ENCODE measurements around the gene LRMDA.

DNA sequence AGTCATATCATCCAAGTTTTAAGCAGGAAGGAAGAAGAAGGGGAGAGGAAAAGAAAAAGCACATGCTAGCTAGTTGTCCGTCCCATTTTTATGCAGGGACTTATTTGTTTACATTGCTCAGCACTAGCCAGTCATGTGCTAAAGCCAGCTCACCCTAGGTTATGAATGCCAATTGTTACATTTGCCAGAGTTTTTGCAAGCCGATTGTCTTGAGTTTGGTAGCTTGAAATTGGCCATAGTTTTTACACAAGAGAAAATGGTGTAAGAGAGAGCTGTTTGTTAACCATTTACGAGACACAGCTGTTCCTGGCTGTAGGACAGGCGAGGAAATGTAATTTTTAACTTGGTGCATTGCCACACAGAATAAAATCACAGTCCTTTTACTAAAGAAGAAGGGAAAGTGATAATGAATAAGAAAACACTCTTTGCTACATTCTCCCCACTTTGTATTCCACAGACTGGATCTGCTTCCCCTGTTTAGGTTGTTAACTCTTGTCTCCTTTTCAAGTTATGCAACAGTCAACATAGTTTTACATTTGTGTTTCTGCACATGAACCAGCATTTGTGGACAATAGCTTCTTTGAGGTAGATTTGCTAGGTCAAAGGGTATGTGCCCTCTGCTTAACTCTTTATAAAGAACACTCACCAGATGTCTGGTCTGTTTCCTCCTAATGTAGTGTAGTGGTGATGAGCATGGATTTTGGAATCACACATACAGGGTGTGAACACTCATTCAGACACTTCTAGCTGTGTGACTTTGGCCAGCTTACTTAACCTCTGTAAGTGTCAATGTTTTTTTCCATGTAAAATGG is 357.2 kb downstream of the LRMDA start:
- TF ChIP-seq MYC (CRISPR knock-in tag; IDR thresholded peaks at IDR 0.05; ENCODE audit: borderline replicate concordance) (no peak; the same call in 1 of the 2 replicates), NCOR1 (IDR thresholded peaks at IDR 0.05; ENCODE audit: borderline replicate concordance, low read length) (peak; percentile 81)

All from HepG2 (cell line).